AG09319 (cell line): Measurements from ENCODE around the gene GNAQ.

ENCODE experiments used
- DNase-seq: peaks from one replicate; pipeline ENCODE4 v3.0.0-alpha.2; 2010; ENCODE audit warnings: low read depth; ENCODE audit errors: extremely low read depth
- TF ChIP-seq, protein P1 (sequence below): IDR thresholded peaks from 2 replicates; pipeline ENCODE4 v1.5.1; 2011; ENCODE audit warnings: low read depth, mild to moderate bottlenecking, inconsistent platforms, low read length, moderate library complexity

The GNAQ gene

GRCh38 chr9:77811832-77812231 is 219.8 kb downstream of the GNAQ start:
- no peak for DNase-seq
- TF ChIP-seq, protein P1, sequence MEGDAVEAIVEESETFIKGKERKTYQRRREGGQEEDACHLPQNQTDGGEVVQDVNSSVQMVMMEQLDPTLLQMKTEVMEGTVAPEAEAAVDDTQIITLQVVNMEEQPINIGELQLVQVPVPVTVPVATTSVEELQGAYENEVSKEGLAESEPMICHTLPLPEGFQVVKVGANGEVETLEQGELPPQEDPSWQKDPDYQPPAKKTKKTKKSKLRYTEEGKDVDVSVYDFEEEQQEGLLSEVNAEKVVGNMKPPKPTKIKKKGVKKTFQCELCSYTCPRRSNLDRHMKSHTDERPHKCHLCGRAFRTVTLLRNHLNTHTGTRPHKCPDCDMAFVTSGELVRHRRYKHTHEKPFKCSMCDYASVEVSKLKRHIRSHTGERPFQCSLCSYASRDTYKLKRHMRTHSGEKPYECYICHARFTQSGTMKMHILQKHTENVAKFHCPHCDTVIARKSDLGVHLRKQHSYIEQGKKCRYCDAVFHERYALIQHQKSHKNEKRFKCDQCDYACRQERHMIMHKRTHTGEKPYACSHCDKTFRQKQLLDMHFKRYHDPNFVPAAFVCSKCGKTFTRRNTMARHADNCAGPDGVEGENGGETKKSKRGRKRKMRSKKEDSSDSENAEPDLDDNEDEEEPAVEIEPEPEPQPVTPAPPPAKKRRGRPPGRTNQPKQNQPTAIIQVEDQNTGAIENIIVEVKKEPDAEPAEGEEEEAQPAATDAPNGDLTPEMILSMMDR = no peak

- TF ChIP-seq, protein P1 = no peak
- no peak for DNase-seq
Observed at GRCh38 chr9:77810637-77811119, 220.9 kb downstream of the GNAQ start.

DNA sequence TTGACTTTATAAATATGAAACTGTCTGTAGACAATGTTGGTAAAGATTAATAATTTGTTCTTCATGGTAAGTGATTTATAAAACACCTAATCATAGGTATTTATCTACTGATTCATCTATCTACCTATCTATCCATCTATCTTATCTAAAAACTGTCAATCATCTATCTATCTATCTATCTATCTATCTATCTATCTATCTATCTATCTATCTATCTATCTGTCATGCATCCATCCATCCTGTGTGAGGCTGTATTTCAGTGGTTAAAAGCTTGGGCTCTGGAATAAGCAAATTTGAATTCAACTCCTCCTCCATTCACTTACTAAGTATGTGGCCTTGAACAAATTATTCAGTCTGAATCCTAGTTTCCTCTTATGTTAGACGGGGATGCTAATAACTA is 221.6 kb downstream of the GNAQ start:
- no peak for DNase-seq
- TF ChIP-seq, protein P1 = no peak

- TF ChIP-seq, protein P1 = no peak
- no peak for DNase-seq
Observed at GRCh38 chr9:77809552-77809951, 222.1 kb downstream of the GNAQ start.

GRCh38 chr9:77808751-77809081 is 222.9 kb downstream of the GNAQ start:
- TF ChIP-seq, protein P1 = no peak
- no peak for DNase-seq

DNA sequence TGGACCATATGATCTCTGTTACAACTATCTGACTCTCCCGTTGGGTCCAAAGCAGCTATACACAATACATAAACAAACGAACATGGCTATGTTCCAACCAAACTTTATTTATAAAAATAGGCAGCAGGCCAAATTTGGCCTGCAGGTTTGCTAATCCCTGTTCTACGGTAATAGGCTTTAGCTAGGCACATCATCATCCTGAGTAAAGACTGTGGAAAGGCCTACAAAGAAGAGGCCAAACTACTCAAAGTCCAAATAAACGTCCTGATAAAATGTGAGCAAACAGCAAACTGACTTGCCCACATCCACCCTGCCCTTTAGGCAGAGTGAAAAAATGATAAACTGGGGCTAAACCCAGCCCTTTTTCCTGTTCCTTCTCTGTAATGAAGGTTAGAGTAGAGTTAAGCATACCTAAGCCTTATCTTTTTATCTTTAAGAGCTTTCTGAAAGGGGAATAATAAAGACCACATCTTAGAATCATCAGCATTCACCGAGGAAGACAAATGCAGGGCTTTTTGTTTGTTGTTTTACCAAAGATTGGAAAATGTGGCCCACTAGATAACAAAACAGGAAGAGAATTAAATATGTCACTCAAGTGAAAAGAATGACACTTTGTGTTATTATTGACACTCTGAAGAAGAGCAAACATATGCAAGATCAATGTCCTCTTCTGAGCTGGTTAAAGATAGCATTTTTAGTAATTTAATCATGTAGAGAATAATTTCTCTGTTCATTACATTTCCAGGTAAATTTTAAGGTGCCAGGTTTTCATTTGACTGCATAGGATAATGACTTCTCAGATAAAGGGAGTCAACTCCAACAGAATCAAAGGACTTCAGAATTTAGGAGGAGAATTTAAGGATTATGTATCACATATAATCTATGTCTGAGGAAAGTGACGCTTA is 223.5 kb downstream of the GNAQ start:
- no peak for DNase-seq
- TF ChIP-seq, protein P1 = no peak

DNA sequence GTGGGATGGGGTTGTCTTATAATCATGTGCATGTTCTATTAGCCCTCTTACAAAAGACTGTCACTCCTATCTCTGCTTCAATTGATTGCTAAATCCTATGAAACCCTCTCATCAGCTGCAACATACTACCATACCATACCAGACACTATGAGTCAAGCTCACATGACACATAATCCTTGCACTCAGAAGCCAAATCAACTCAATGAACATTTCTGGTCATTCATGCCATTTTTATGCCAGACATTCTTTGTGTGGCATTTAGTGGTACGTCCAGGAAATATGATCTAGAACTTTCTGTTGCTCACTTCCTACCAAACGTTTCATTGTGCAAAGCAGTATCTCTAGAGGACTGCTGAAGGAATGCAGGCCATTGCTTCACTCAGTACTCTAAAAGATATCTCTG is 224.3 kb downstream of the GNAQ start:
- TF ChIP-seq, protein P1 = no peak; the same call in 1 of the 2 replicates
- peak; percentile 83 for DNase-seq
